Lower leg skin (tissue), 3 donors: ENCODE measurements around the gene NBPF11.
"Not testable (repeated sequence)": the region's sequence is repeated elsewhere in the genome, so short reads cannot be mapped to it uniquely, and the experiment has no call there.

Experiments used
- POLR2A ChIP-seq, 2 donors: fragments of 450-650 bp; IDR thresholded peaks; one replicate each; pipeline ENCODE4 v1.6.1; 2016 to 2017; ENCODE audit warnings: antibody characterized with exemption in 2 of 2, mild to moderate bottlenecking in 1 of 2, moderate library complexity in 1 of 2
- TF ChIP-seq, protein P1 (sequence below), 3 donors: fragments of 450-650 bp; IDR thresholded peaks; one replicate each; pipeline ENCODE4 v1.5.1; 2016; ENCODE audit warnings: antibody characterized with exemption in 3 of 3, mild to moderate bottlenecking in 3 of 3, moderate library complexity in 2 of 3

DNA sequence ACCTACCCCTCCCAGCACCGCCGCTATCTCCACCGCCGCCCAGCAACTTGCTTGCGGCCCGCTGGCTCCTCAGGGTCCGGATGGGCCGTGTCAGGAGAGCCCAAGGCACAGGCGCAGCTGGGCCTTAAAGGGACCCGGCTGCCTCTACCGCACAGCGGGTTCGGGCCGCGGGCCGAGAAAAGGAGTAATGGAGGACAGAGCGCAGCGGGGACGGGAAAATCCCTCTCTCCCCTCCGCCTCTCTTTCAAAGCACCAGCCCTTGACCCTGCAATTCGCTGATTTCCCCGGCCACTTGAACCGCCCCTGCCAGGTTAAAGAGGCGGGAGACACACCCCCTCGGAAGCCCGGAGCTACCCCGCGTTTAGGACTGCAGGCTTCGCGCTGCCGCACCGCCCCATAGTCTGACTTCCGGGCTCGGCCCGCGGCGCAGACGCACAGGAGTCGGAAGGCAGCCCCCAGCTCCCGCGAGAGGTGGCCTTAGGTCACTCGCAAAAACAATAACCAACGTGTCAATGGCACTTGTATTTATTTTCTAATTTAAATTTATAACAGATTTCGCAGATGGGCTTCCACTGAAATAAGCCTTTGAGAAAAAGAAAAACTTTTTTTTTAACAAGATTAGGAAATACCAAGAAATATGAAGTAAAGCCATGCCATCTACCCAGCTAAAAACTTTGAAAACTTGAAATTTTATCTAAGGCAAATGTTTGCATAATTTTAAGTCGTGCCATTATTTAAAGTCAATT, at the start of gene NBPF11:
- TF ChIP-seq, protein P1, sequence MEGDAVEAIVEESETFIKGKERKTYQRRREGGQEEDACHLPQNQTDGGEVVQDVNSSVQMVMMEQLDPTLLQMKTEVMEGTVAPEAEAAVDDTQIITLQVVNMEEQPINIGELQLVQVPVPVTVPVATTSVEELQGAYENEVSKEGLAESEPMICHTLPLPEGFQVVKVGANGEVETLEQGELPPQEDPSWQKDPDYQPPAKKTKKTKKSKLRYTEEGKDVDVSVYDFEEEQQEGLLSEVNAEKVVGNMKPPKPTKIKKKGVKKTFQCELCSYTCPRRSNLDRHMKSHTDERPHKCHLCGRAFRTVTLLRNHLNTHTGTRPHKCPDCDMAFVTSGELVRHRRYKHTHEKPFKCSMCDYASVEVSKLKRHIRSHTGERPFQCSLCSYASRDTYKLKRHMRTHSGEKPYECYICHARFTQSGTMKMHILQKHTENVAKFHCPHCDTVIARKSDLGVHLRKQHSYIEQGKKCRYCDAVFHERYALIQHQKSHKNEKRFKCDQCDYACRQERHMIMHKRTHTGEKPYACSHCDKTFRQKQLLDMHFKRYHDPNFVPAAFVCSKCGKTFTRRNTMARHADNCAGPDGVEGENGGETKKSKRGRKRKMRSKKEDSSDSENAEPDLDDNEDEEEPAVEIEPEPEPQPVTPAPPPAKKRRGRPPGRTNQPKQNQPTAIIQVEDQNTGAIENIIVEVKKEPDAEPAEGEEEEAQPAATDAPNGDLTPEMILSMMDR (IDR thresholded peaks at IDR 0.05), result not testable (repeated sequence)
- peak in 1 of 2 donors; percentile 9 for TF ChIP-seq POLR2A (IDR thresholded peaks at IDR 0.05)
